Right lobe of liver (tissue), 6 donors: ENCODE measurements around the gene CACNA2D3. TPM values are rescaled to one million over a fixed set of nuclear protein-coding genes. Genes with fewer than 3 reads are reported as not detected.

Experiments
- ATAC-seq, 4 donors: fragments of 200-7000 bp; cut with Tn5 transposase; one replicate each; pipeline ENCODE4 v1.9.1; 2020; ENCODE audit warnings: mild to moderate bottlenecking in 4 of 4, moderate library complexity in 4 of 4
- DNase-seq, 3 donors: peaks; one replicate each; pipeline ENCODE4 v3.0.0-alpha.2; 2020
- H3K27ac ChIP-seq, 3 donors: fragments of 200-600 bp; one replicate each; pipeline ENCODE4 v1.8.0; 2022
- H3K27me3 ChIP-seq, 2 donors: fragments of 200-600 bp; one replicate each; pipeline ENCODE4 v1.8.0; 2022
- H3K36me3 ChIP-seq, 4 donors: fragments of 200-600 bp; sonication (generic) in 1 of 4; one replicate each; pipeline versions ENCODE4 v1.5.1 to v1.8.0; 2017 to 2022; ENCODE audit warnings: control low read depth in 1 of 4
- H3K4me1 ChIP-seq, 4 donors: fragments of 200-600 bp; sonication (generic) in 1 of 4; one replicate each; pipeline versions ENCODE4 v1.5.1 to v1.8.0; 2017 to 2022; ENCODE audit warnings: control low read depth in 1 of 4
- H3K4me3 ChIP-seq, 3 donors: fragments of 200-600 bp; one replicate each; pipeline ENCODE4 v1.8.0; 2022
- H3K9me3 ChIP-seq, 4 donors: fragments of 200-600 bp; sonication (generic) in 1 of 4; one replicate each; pipeline versions ENCODE4 v1.5.1 to v1.8.0; 2017 to 2022; ENCODE audit warnings: control low read depth in 1 of 4
- POLR2A ChIP-seq: fragments of 450-650 bp; IDR thresholded peaks from one replicate; pipeline ENCODE4 v1.6.1; 2017; ENCODE audit warnings: antibody characterized with exemption, mild to moderate bottlenecking
- WGBS: methylation state at CpG from one replicate; pipeline ENCODE4 v1.1.6; 2018; ENCODE audit warnings: low coverage, low lambda C conversion rate; ENCODE audit not compliant: insufficient coverage; ENCODE audit errors: missing lambda C conversion rate; 5-methylcytosine and 5-hydroxymethylcytosine counted together
- intact Hi-C, 2 donors: fragments of 100-400 bp; cut with DNase I; formaldehyde crosslinking; loops; one replicate each; pipeline versions ENCODE4 v1.11.2 to v1.14.1; 2022
- total RNA-seq, 6 experiments: library from RNA; depleted of rRNA in 2 of 6; stranded (reverse); fragments of >200 nt in 2 of 6; fragmentation: NEBNext Ultra II Directional in 3 of 6; extraction: Animal tissue kit (Norgen Biotek cat#: 25700) in 3 of 6; gene quantifications; one replicate each; pipeline versions ENCODE4 v1.1.0 to v1.2.4, GENCODE V29; 2016 to 2023
- TF ChIP-seq, protein P1 (sequence below), 4 donors: fragments of 200-600 bp in 3 of 4; fragments of 450-650 bp in 1 of 4; IDR thresholded peaks; one replicate each; pipeline versions ENCODE4 v1.5.1 to v1.8.0; 2016 to 2022; ENCODE audit warnings: antibody characterized with exemption in 4 of 4, mild to moderate bottlenecking in 2 of 4
- donor health status: DM: no; HTN: yes; CAD: no.
- donor health status: DM: no; HTN: no; CAD: no.
- donor health status: DM: no; HTN: no; CAD: no.
- donor health status: DM: no; HTN: yes; CAD: no.
- donor health status: DM: no; HTN: yes; CAD: no.

The CACNA2D3 gene
- total RNA-seq, 6 experiments from 2014 or later = 0.28 to 0.87 TPM; not detected in 4

DNA sequence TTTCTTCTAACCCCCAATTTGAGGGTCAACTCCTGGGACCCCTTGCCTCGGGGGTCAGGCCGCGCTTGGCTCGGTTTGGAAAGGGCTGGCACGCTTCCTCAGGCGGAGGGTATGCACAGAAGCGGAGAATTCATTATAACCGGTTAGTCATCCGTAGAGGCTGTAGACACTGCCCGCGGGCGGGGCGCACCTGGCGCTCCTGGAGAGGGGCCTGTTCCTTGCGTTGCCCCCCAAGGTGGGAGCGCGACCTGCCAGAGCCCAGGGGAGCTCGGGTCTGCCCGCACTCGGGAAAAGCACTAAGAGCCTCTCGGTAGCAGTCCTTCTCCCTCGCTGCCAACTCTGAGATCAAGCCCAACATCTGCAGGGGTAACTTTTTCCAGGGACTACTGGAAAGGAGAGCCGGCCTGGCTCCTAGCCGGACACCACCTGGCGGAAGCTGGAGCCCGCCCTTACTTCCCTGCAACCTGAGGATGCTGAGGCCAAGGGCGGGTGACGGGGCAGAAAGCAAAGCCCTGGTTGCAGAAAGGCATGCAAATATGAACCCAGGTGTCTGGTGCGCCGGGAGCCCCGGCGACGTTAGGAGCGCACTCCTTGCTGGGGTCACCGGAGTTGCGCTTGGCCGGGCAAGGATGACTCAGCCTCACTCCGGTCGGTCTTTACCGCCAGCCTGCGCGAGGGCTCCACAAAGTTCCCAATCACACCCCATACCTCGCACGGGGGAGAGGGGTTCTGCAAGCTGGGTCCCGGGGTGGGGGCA, 1.5 kb upstream of the CACNA2D3 start:
- Histone ChIP-seq H3K27me3 (peaks cover 13 to 21% of the 10 kb centered on the region in 2 donors), H3K4me1 (peaks cover 0 to 15% (median 0%) of the 10 kb centered on the region in 4 donors), H3K36me3 (no peaks in the 10 kb centered on the region), H3K9me3 (no peaks in the 10 kb centered on the region), H3K4me3 (no peak overlapping the region), H3K27ac (no peak overlapping the region)
- 5% methylated on average over 17 of the region's 45 CpGs for WGBS
- ATAC-seq = peak in 2 of 4 donors; percentile 17 to 34
- peak in 1 of 3 donors; percentile 45 for DNase-seq
- intact Hi-C loops = no loop called here
- TF ChIP-seq POLR2A = no peak
- TF ChIP-seq, protein P1, sequence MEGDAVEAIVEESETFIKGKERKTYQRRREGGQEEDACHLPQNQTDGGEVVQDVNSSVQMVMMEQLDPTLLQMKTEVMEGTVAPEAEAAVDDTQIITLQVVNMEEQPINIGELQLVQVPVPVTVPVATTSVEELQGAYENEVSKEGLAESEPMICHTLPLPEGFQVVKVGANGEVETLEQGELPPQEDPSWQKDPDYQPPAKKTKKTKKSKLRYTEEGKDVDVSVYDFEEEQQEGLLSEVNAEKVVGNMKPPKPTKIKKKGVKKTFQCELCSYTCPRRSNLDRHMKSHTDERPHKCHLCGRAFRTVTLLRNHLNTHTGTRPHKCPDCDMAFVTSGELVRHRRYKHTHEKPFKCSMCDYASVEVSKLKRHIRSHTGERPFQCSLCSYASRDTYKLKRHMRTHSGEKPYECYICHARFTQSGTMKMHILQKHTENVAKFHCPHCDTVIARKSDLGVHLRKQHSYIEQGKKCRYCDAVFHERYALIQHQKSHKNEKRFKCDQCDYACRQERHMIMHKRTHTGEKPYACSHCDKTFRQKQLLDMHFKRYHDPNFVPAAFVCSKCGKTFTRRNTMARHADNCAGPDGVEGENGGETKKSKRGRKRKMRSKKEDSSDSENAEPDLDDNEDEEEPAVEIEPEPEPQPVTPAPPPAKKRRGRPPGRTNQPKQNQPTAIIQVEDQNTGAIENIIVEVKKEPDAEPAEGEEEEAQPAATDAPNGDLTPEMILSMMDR (IDR thresholded peaks at IDR 0.05) = no peak

DNA sequence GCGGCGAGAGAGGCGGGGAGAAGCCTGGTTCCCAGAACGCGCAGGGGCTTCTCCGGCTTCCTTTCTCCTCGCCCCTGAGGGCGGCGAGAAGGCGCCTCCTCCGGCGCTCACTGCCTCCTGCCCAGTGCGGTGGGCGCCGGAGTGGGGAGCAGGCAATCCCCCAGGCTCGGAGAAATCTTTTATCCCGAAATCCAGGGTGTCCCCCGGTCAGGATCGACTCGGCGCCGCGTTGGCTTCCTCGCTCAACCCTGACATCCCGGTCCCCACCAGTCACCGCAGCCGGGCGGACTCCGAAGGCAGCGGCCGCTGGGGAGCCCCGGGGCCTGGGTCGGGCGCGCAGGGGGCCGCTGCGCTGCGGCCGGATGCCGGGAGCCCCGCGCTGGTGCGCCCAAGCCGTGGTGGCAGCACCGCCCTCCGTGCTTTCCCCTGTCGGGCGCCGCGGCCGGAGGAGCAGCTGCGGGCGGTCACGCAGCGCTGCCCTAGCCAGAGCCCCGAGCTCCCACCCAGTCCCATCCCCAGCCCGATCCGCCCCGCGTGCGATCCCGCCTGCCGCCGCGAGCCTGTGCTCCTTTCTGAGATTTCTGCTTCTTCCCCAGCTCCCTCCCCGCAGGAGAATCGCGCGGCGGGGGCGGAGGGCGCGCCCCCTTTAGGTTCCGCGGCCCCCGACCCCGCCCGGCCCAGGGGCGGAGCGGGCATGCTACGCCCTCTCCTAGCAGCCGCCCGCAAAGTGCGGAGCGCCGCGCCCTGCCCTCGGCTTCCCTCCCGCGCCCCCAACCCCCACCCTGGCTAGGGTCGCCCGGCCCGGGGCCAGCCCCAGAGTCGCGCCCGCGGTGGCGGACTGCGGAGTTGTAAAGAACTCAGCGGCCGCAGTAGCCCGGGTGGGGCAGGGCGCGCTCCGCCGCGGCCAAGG, 683 bp upstream of the CACNA2D3 start:
- peak in 2 of 4 donors; percentile 18 to 22 for ATAC-seq
- Histone ChIP-seq H3K4me3 (peak overlapping the region; percentile 4 to 42 (median 9)), H3K9me3 (no peaks in the 10 kb centered on the region), H3K36me3 (no peaks in the 10 kb centered on the region), H3K27me3 (peaks cover 13 to 21% of the 10 kb centered on the region in 2 donors), H3K27ac (no peak overlapping the region), H3K4me1 (peaks cover 0 to 15% (median 0%) of the 10 kb centered on the region in 4 donors)
- WGBS = 0% methylated on average over 5 of the region's 107 CpGs
- intact Hi-C loops = no loop called here
- DNase-seq = peak in 1 of 3 donors; percentile 49
- TF ChIP-seq, protein P1 (IDR thresholded peaks at IDR 0.05) = no peak

DNA sequence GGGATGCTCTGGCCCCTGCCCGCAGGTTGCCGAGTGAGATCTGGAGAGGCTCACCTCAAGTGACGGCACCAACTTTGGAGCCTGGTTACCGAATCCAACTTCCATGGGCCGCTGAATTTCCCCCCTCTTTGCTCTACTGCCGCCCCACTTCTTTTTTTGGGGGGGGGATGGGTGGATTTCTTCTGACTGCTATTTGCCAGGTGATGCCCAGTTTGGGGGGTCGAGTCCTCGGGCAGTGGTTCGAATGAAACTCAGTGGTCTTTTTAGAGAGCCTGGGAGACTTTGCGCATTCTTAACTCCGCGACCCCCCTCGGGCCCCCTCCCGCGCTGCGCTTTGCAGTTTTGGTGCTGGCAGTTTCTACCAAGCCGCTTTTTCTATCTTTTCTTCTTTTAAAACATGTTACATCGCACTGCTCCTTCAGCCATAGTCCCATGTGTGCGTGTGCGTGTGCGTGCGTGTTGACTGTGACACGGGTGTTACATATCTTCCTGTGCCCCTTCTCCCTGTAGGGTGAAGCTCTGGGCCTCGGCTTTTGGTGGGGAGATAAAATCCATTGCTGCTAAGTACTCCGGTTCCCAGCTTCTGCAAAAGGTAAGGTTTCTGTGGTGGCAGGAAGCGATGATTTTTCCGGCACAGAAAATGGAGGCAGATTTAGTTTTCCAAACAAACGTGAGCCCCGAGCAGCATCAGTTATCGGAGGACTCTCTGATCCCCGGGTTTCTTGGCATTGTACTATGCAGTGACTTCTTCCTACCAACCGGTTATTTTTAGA, 837 bp downstream of the CACNA2D3 start:
- 4% methylated on average over 29 of the region's 32 CpGs for WGBS
- intact Hi-C loops = no loop called here
- Histone ChIP-seq H3K9me3 (no peaks in the 10 kb centered on the region), H3K4me3 (no peak overlapping the region), H3K27ac (no peak overlapping the region), H3K4me1 (peaks cover 0 to 15% (median 0%) of the 10 kb centered on the region in 4 donors), H3K36me3 (no peaks in the 10 kb centered on the region), H3K27me3 (peaks cover 13 to 21% of the 10 kb centered on the region in 2 donors)
- no peak for TF ChIP-seq POLR2A
- TF ChIP-seq, protein P1 (IDR thresholded peaks at IDR 0.05) = no peak
- DNase-seq (no peak), ATAC-seq (no peak)

DNA sequence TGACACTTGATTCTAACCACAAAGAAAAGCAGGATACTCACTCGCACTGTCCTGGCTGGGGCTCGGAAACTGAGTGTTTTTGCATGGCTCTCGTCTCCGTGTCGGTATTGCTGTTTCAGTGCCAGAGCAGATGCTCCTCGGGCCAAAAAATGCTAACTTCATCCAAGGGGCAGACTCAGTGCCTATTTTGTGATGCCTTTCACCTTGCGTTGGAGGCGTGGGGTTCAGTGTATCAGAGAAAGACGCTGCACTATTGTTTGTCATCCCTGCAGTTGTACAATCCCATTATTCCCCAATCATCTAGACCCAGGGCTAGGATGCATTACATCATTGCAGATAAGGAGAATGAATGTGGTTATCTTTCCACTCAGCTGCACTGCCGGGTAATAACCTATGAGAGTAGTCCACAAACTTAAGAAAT, 1.4 kb downstream of the CACNA2D3 start:
- H3K36me3 ChIP-seq = no peaks in the 10 kb centered on the region
- H3K27ac ChIP-seq = no peak overlapping the region
- H3K4me3 ChIP-seq = no peak overlapping the region
- intact Hi-C loops = no loop called here
- no peak for DNase-seq
- TF ChIP-seq POLR2A = no peak
- TF ChIP-seq, protein P1 (IDR thresholded peaks at IDR 0.05) = no peak
- ATAC-seq = peak in 1 of 4 donors; percentile 28
- H3K27me3 ChIP-seq = peaks cover 13 to 21% of the 10 kb centered on the region in 2 donors
- 2% methylated on average over 10 of the region's 10 CpGs for WGBS
- H3K9me3 ChIP-seq = no peaks in the 10 kb centered on the region
- H3K4me1 ChIP-seq = peaks cover 0 to 15% (median 0%) of the 10 kb centered on the region in 4 donors
